ENCODE results near the gene KHNYN. TPM values are rescaled to one million over a fixed set of nuclear protein-coding genes. Genes with fewer than 3 reads are reported as not detected.

KHNYN gene
- total and polyA plus RNA-seq, 2 of the 8 experiments (the other 6 are each of a cell fraction or from before 2014, with no cell fraction given) = 7.6 to 22.3 TPM

DNA sequence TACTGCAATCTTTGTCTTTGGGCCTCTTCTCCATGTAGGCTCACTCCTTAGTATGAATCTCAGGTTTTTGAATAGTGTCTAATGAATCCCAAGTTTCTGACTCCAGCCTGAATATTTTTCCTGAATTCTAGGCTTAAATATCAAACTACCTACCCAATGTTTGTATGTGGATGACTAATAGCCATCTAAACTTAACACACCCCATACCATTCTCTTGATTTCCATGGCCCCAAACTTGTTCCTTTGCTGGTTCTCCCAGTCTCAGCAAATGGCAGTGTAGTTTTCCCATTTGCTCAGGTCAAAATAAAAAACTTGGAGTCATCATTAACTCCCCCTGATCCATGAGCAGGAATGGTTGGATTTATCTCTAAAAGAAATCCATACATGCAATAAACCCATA lies 31.6 kb downstream of the KHNYN start:
- Histone ChIP-seq H3K23me2 (ENCODE audit: low read depth, low read length) (no peaks in the 10 kb centered on the region), H3K9ac (replicated peaks in 1 of 4; ENCODE audit: extremely low read depth in 1 of 4, low read depth in 3 of 4, low read length in 3 of 4) (no peak overlapping the region), H3K4me2 (ENCODE audit: insufficient read depth in 1 of 2, low read depth in 2 of 2, low read length in 2 of 2) (no peak overlapping the region), H4K91ac (replicated peaks; ENCODE audit: insufficient read length, low read length) (no peak overlapping the region), H4K8ac (ENCODE audit: extremely low read depth, insufficient read depth, low read length) (no peak overlapping the region), H3K4me3 (ENCODE audit: extremely low read depth in 1 of 4, insufficient read depth in 2 of 4, low read depth in 3 of 4, low read length in 4 of 4) (no peak overlapping the region), H2BK12ac (ENCODE audit: low read depth, low read length) (no peak overlapping the region), H3K9me3 (ENCODE audit: insufficient read depth in 2 of 2, low read depth in 1 of 2, low read length in 1 of 2) (no peaks in the 10 kb centered on the region), H4K20me1 (replicated peaks in 1 of 2; ENCODE audit: control insufficient read depth in 1 of 2, insufficient read depth in 2 of 2, low read length in 2 of 2) (no peaks in the 10 kb centered on the region), H4K5ac (ENCODE audit: insufficient read length, low read depth, low read length) (no peak overlapping the region), H2AK5ac (ENCODE audit: low read depth, low read length) (no peak overlapping the region), H3K23ac (ENCODE audit: insufficient read length) (no peak overlapping the region), H3K79me2 (ENCODE audit: control insufficient read depth in 1 of 2, insufficient read depth in 2 of 2, low read length in 2 of 2) (no peaks in the 10 kb centered on the region), H2BK15ac (ENCODE audit: low read length) (no peak overlapping the region), H3K79me1 (ENCODE audit: low read depth, low read length) (no peaks in the 10 kb centered on the region), H3K36me3 (ENCODE audit: control insufficient read depth in 2 of 4, insufficient read depth in 4 of 4, low read length in 3 of 4) (no peaks in the 10 kb centered on the region), H3K27ac (ENCODE audit: low read depth, low read length) (no peak overlapping the region), H3K4ac (replicated peaks; ENCODE audit: insufficient read length, low read depth, low read length) (no peak overlapping the region), H3K56ac (replicated peaks; ENCODE audit: insufficient read length, low read depth, low read length) (no peak overlapping the region), H2BK120ac (replicated peaks; ENCODE audit: low read depth, low read length) (no peak overlapping the region), H3K27me3 (replicated peaks in 1 of 4; ENCODE audit: control insufficient read depth in 3 of 4, extremely low read depth in 1 of 4, insufficient read depth in 3 of 4, low read length in 3 of 4) (no peaks in the 10 kb centered on the region), H3K4me1 (replicated peaks in 1 of 4; ENCODE audit: control insufficient read depth in 3 of 4, insufficient read depth in 4 of 4, low read length in 3 of 4) (no peaks in the 10 kb centered on the region), H3K18ac (ENCODE audit: extremely low read depth, low read length) (no peak overlapping the region), H2BK20ac (ENCODE audit: low read length) (no peak overlapping the region), H2BK5ac (ENCODE audit: low read depth, low read length) (no peak overlapping the region), H2AFZ (ENCODE audit: low read length) (no peak overlapping the region), H3K14ac (ENCODE audit: insufficient read length) (no peak overlapping the region)
- ChIA-PET CTCF (ENCODE audit: partially characterized antibody) (no interaction called here), POLR2A (ENCODE audit: partially characterized antibody) (no interaction called here)
- DNase-seq (ENCODE audit: low read depth in 1 of 2, low spot score in 2 of 2) = no peak
- no peak for FAIRE-seq
- TF ChIP-seq HDAC2 (IDR thresholded peaks at IDR 0.05; ENCODE audit: borderline replicate concordance in 1 of 2, low read depth in 2 of 2, low read length in 2 of 2) (no peak), RBBP5 (IDR thresholded peaks at IDR 0.05; ENCODE audit: borderline replicate concordance, low read depth, low read length) (no peak), RAD21 (IDR thresholded peaks at IDR 0.05 in 1 of 2, conservative IDR thresholded peaks at IDR 0.05 in 1 of 2; ENCODE audit: low read depth in 2 of 2, low read length in 2 of 2) (no peak), PHF8 (conservative IDR thresholded peaks at IDR 0.05; ENCODE audit: low read depth, low read length) (no peak), TBP (IDR thresholded peaks at IDR 0.05; ENCODE audit: low read depth, low read length) (no peak), SP4 (IDR thresholded peaks at IDR 0.05; ENCODE audit: low read length) (no peak), EZH2 (IDR thresholded peaks at IDR 0.05; ENCODE audit: low read depth, low read length, severe bottlenecking) (no peak), CHD1 (IDR thresholded peaks at IDR 0.05; ENCODE audit: low read depth, low read length) (no peak), GABPA (IDR thresholded peaks at IDR 0.05; ENCODE audit: borderline replicate concordance, insufficient read depth, low read length) (no peak), FOSL1 (IDR thresholded peaks at IDR 0.05; ENCODE audit: insufficient read depth, low read depth, low read length) (no peak)
- TF ChIP-seq, protein P1, sequence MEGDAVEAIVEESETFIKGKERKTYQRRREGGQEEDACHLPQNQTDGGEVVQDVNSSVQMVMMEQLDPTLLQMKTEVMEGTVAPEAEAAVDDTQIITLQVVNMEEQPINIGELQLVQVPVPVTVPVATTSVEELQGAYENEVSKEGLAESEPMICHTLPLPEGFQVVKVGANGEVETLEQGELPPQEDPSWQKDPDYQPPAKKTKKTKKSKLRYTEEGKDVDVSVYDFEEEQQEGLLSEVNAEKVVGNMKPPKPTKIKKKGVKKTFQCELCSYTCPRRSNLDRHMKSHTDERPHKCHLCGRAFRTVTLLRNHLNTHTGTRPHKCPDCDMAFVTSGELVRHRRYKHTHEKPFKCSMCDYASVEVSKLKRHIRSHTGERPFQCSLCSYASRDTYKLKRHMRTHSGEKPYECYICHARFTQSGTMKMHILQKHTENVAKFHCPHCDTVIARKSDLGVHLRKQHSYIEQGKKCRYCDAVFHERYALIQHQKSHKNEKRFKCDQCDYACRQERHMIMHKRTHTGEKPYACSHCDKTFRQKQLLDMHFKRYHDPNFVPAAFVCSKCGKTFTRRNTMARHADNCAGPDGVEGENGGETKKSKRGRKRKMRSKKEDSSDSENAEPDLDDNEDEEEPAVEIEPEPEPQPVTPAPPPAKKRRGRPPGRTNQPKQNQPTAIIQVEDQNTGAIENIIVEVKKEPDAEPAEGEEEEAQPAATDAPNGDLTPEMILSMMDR (IDR thresholded peaks at IDR 0.05; ENCODE audit: control extremely low read depth in 1 of 3, insufficient read depth in 1 of 3, low read depth in 1 of 3, low read length in 3 of 3) = no peak
